Loucy (cell line): ENCODE results near the gene LYRM2.

Source experiments
- H2AFZ ChIP-seq: fragments of 200-600 bp; sonication (generic); 2 replicates; pipeline ENCODE4 v1.6.0; 2016; ENCODE audit warnings: antibody characterized with exemption, mild to moderate bottlenecking, low read length, moderate library complexity
- H3F3A ChIP-seq: fragments of 200-600 bp; 2 replicates; pipeline ENCODE4 v1.6.0; 2016; ENCODE audit warnings: antibody characterized with exemption, low read depth, mild to moderate bottlenecking
- H3K27me3 ChIP-seq: fragments of 200-600 bp; sonication (generic); 2 replicates; pipeline ENCODE4 v1.6.1; 2014; ENCODE audit warnings: low read length, mild to moderate bottlenecking; ENCODE audit not compliant: insufficient read depth, poor library complexity, severe bottlenecking
- H3K36me3 ChIP-seq: fragments of 200-600 bp; sonication (generic); 2 replicates; pipeline ENCODE4 v1.6.1; 2016; ENCODE audit warnings: low read length; ENCODE audit not compliant: insufficient read depth
- H3K4me1 ChIP-seq: fragments of 200-600 bp; sonication (generic); 2 replicates; pipeline ENCODE4 v1.5.1; 2014; ENCODE audit warnings: low read length, mild to moderate bottlenecking; ENCODE audit not compliant: insufficient read depth, poor library complexity, severe bottlenecking
- H3K4me2 ChIP-seq: fragments of 200-600 bp; sonication (generic); 2 replicates; pipeline ENCODE4 v1.6.0; 2014; ENCODE audit warnings: antibody characterized with exemption, low read length, low read depth, mild to moderate bottlenecking; ENCODE audit not compliant: poor library complexity, severe bottlenecking
- H3K4me3 ChIP-seq: fragments of 200-600 bp; sonication (generic); 2 replicates; pipeline ENCODE4 v1.5.1; 2014; ENCODE audit warnings: low read length, mild to moderate bottlenecking, mixed read lengths; ENCODE audit not compliant: poor library complexity, severe bottlenecking
- H3K79me2 ChIP-seq: fragments of 200-600 bp; sonication (generic); 2 replicates; pipeline ENCODE4 v1.6.1; 2014; ENCODE audit warnings: low read length; ENCODE audit not compliant: insufficient read depth
- H3K9ac ChIP-seq: fragments of 200-600 bp; sonication (generic); 2 replicates; pipeline ENCODE4 v1.6.0; 2014; ENCODE audit warnings: mild to moderate bottlenecking, low read depth, low read length, moderate library complexity; ENCODE audit not compliant: poor library complexity, severe bottlenecking
- H3K9me2 ChIP-seq: fragments of 200-600 bp; sonication (generic); replicated peaks from 2 replicates; pipeline ENCODE4 v1.6.1; 2016; ENCODE audit warnings: low read depth, low read length, mixed read lengths
- H3K9me3 ChIP-seq: fragments of 200-600 bp; sonication (generic); 2 replicates; pipeline ENCODE4 v1.6.1; 2014; ENCODE audit warnings: mild to moderate bottlenecking, antibody characterized with exemption, low read length, low read depth; ENCODE audit not compliant: insufficient read depth
- H4K20me1 ChIP-seq: fragments of 200-600 bp; sonication (generic); 2 replicates; pipeline ENCODE4 v1.6.0; 2014; ENCODE audit warnings: antibody characterized with exemption, low read length, mild to moderate bottlenecking; ENCODE audit not compliant: insufficient read depth, poor library complexity, severe bottlenecking
- CTCF ChIP-seq: fragments of 200-600 bp; sonication (generic); conservative IDR thresholded peaks from 2 replicates; pipeline ENCODE4 v1.5.1; 2014; ENCODE audit warnings: mild to moderate bottlenecking, antibody characterized with exemption, low read length
- EZH2phosphoT487 ChIP-seq: fragments of 200-600 bp; IDR thresholded peaks from 2 replicates; pipeline ENCODE4 v1.6.1; 2018; ENCODE audit warnings: antibody characterized with exemption, mild to moderate bottlenecking, moderate library complexity, borderline replicate concordance

LYRM2 gene

GRCh38 chr6:89675949-89676748 is 37.6 kb upstream of the LYRM2 start:
- peaks cover 87% of the 10 kb centered on the region; the same call in 1 of the 2 replicates for H3K36me3 ChIP-seq
- no peak overlapping the region for H3K4me3 ChIP-seq

GRCh38 chr6:89670935-89671565 is 32.5 kb upstream of the LYRM2 start:
- Histone ChIP-seq H2AFZ (no peak overlapping the region), H3K9ac (no peak overlapping the region), H3F3A (no peaks in the 10 kb centered on the region), H3K4me3 (no peak overlapping the region), H3K9me2 (no peaks in the 10 kb centered on the region), H3K9me3 (no peaks in the 10 kb centered on the region), H4K20me1 (no peaks in the 10 kb centered on the region), H3K79me2 (no peaks in the 10 kb centered on the region), H3K4me1 (no peaks in the 10 kb centered on the region), H3K27me3 (no peaks in the 10 kb centered on the region), H3K4me2 (no peak overlapping the region), H3K36me3 (peaks cover 73% of the 10 kb centered on the region; the same call in 1 of the 2 replicates)
- TF ChIP-seq EZH2phosphoT487 (no peak), CTCF (no peak)

More at GRCh38 chr6:89675949-89676748, 37.6 kb upstream of the LYRM2 start:
- Histone ChIP-seq H3K79me2 (no peaks in the 10 kb centered on the region), H4K20me1 (no peaks in the 10 kb centered on the region), H3K27me3 (no peaks in the 10 kb centered on the region), H3K4me1 (no peaks in the 10 kb centered on the region), H2AFZ (no peak overlapping the region), H3K9me2 (no peaks in the 10 kb centered on the region), H3F3A (no peaks in the 10 kb centered on the region), H3K9me3 (no peaks in the 10 kb centered on the region), H3K4me2 (no peak overlapping the region), H3K9ac (no peak overlapping the region)
- TF ChIP-seq EZH2phosphoT487, result no peak
- no peak for TF ChIP-seq CTCF

GRCh38 chr6:89669002-89669401 is 30.5 kb upstream of the LYRM2 start:
- Histone ChIP-seq H3K9ac (no peak overlapping the region), H3K4me3 (no peak overlapping the region), H3K9me3 (no peaks in the 10 kb centered on the region), H3K27me3 (no peaks in the 10 kb centered on the region), H3K36me3 (peaks cover 57% of the 10 kb centered on the region; the same call in 1 of the 2 replicates), H3K4me1 (no peaks in the 10 kb centered on the region), H2AFZ (no peak overlapping the region), H3K79me2 (no peaks in the 10 kb centered on the region), H3F3A (no peaks in the 10 kb centered on the region), H3K4me2 (no peak overlapping the region), H3K9me2 (no peaks in the 10 kb centered on the region), H4K20me1 (no peaks in the 10 kb centered on the region)
- no peak for TF ChIP-seq EZH2phosphoT487
